GM23248 (cell line): Measurements from ENCODE around the gene LSM12. TPM values are rescaled to one million over a fixed set of nuclear protein-coding genes. Genes with fewer than 3 reads are reported as not detected.

ENCODE experiments used
- DNase-seq: peaks from one replicate; pipeline ENCODE4 v3.0.0-alpha.2; 2015
- H2AFZ ChIP-seq: fragments of 200-600 bp; sonication (generic); 2 replicates; pipeline ENCODE4 v1.6.1; 2016; ENCODE audit warnings: antibody characterized with exemption
- H3F3A ChIP-seq: fragments of 200-600 bp; sonication (generic); 2 replicates; pipeline ENCODE4 v1.6.1; 2016; ENCODE audit warnings: mild to moderate bottlenecking, antibody characterized with exemption, mixed run types; ENCODE audit not compliant: insufficient read depth
- H3K27ac ChIP-seq: fragments of 200-600 bp; sonication (generic); 2 replicates; pipeline ENCODE4 v1.5.1; 2016; ENCODE audit warnings: mild to moderate bottlenecking
- H3K27me3 ChIP-seq: fragments of 200-600 bp; sonication (generic); replicated peaks from 2 replicates; pipeline ENCODE4 v1.6.1; 2016; ENCODE audit warnings: mild to moderate bottlenecking; ENCODE audit not compliant: insufficient read depth
- H3K36me3 ChIP-seq: fragments of 200-600 bp; sonication (generic); 2 replicates; pipeline ENCODE4 v1.6.1; 2016; ENCODE audit warnings: low read depth, mild to moderate bottlenecking
- H3K4me1 ChIP-seq: fragments of 200-600 bp; sonication (generic); 2 replicates; pipeline ENCODE4 v1.6.1; 2016; ENCODE audit warnings: mild to moderate bottlenecking; ENCODE audit not compliant: insufficient read depth
- H3K4me2 ChIP-seq: fragments of 200-600 bp; sonication (generic); one replicate; pipeline ENCODE4 v1.6.1; 2016; ENCODE audit warnings: mild to moderate bottlenecking; ENCODE audit not compliant: unreplicated experiment
- H3K4me3 ChIP-seq: fragments of 200-600 bp; sonication (generic); 2 replicates; pipeline ENCODE4 v1.5.1; 2016; ENCODE audit warnings: mild to moderate bottlenecking
- H3K79me2 ChIP-seq: fragments of 200-600 bp; sonication (generic); 2 replicates; pipeline ENCODE4 v1.6.1; 2016; ENCODE audit warnings: mild to moderate bottlenecking; ENCODE audit not compliant: insufficient read depth
- H3K9ac ChIP-seq: fragments of 200-600 bp; sonication (generic); 2 replicates; pipeline ENCODE4 v1.6.1; 2016; ENCODE audit warnings: mild to moderate bottlenecking
- H3K9me2 ChIP-seq: fragments of 200-600 bp; sonication (generic); 2 replicates; pipeline ENCODE4 v1.6.1; 2016; ENCODE audit warnings: mixed run types, mild to moderate bottlenecking, moderate library complexity; ENCODE audit not compliant: insufficient read depth
- H3K9me3 ChIP-seq: fragments of 200-600 bp; sonication (generic); one replicate; pipeline ENCODE4 v1.6.1; 2017; ENCODE audit warnings: low read depth
- H4K20me1 ChIP-seq: fragments of 200-600 bp; sonication (generic); 2 replicates; pipeline ENCODE4 v1.6.0; 2016; ENCODE audit not compliant: insufficient read depth
- EZH2 ChIP-seq: fragments of 200-600 bp; sonication (generic); IDR thresholded peaks from 2 replicates; pipeline ENCODE4 v1.6.1; 2018; ENCODE audit warnings: antibody characterized with exemption, mild to moderate bottlenecking; ENCODE audit not compliant: insufficient read depth, poor library complexity, severe bottlenecking
- EZH2phosphoT487 ChIP-seq: fragments of 200-600 bp; sonication (generic); IDR thresholded peaks from 2 replicates; pipeline ENCODE4 v1.6.1; 2018; ENCODE audit warnings: antibody characterized with exemption, moderate library complexity, mild to moderate bottlenecking, low read depth; ENCODE audit not compliant: insufficient read depth
- WGBS, 2 experiments: methylation state at CpG; one replicate each; pipeline ENCODE4 v1.1.6; 2015 to 2017; ENCODE audit warnings: low lambda C conversion rate in 2 of 2, low coverage in 1 of 2; ENCODE audit errors: missing lambda C conversion rate in 2 of 2; 5-methylcytosine and 5-hydroxymethylcytosine counted together
- in situ Hi-C: fragments of 300-500 bp; cut with MboI; formaldehyde crosslinking; loops from 2 replicates; pipeline ENCODE4 v1.15.0; 2020
- polyA plus RNA-seq: library from polyadenylated mRNA; unstranded; fragments of >200 nt; fragmentation: Nextera tagmentation; extraction: Ambion mirVana; gene quantifications from 2 replicates; pipeline ENCODE4 v1.2.1, GENCODE V29; 2016
- total RNA-seq: library from RNA; depleted of rRNA; stranded (reverse); fragments of >200 nt; shearing (Covaris generic); gene quantifications from 2 replicates; pipeline ENCODE4 v1.2.3, GENCODE V29; 2014

Gene LSM12
- total and polyA plus RNA-seq, 2 experiments from 2014 or later, result 36.1 to 122 TPM

DNA sequence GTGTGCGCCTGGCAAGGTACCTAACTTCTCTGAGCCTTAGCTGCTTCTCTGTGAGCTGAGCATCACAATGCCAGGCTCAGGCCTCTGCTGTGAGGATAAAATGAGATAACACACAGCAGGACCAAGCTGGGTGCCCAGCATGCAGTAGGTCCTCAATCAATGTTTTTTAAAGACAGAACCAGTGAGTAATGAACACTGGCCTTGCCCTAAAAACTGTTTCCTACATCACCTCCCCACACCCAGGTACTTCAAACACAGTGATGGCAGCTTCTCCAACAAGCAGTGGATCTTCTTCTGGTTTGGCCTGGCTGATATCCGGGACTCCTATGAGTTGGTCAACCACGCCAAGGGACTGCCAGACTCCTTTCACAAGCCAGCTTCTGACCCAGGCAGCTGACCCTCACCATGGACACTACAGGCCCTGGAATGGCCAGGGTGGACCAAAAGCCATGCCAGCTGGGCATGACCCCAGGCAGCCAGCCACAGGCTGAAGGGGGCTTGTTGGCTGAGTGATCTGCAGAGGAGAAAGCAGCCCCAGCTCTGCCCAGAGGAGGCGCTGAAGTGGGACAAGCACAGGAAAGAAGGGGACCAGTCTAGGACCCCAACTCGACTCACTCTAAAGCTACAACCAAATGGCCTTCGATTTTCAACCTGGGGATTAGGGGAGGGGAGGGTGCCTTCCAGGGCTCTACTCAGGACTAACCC lies 58.1 kb downstream of the LSM12 start:
- no peak overlapping the region for H3K27ac ChIP-seq
- no peaks in the 10 kb centered on the region for H4K20me1 ChIP-seq
- peaks cover 6% of the 10 kb centered on the region; the same call in 1 of the 2 replicates for H3K4me1 ChIP-seq
- H3K27me3 ChIP-seq, result no peaks in the 10 kb centered on the region
- H3K79me2 ChIP-seq, result 0 out of 2 replicates have a peak, but pooled peaks cover 5% of the 10 kb centered on the region
- no peaks in the 10 kb centered on the region for H3K9me2 ChIP-seq
- 70 to 74% methylated on average over 6 of the region's 6 CpGs for WGBS, 2 experiments
- H3K4me3 ChIP-seq, result peak overlapping the region; percentile 75
- H3K9me3 ChIP-seq, result no peaks in the 10 kb centered on the region
- DNase-seq, result no peak
- no peak overlapping the region for H2AFZ ChIP-seq
- peak overlapping the region; percentile 72 for H3K4me2 ChIP-seq
- no peaks in the 10 kb centered on the region; the same call in 1 of the 2 replicates for H3F3A ChIP-seq
- H3K36me3 ChIP-seq, result no peaks in the 10 kb centered on the region
- in situ Hi-C loops, result no loop called here
- H3K9ac ChIP-seq, result peak overlapping the region; percentile 76
- TF ChIP-seq EZH2 (no peak), EZH2phosphoT487 (no peak)

DNA sequence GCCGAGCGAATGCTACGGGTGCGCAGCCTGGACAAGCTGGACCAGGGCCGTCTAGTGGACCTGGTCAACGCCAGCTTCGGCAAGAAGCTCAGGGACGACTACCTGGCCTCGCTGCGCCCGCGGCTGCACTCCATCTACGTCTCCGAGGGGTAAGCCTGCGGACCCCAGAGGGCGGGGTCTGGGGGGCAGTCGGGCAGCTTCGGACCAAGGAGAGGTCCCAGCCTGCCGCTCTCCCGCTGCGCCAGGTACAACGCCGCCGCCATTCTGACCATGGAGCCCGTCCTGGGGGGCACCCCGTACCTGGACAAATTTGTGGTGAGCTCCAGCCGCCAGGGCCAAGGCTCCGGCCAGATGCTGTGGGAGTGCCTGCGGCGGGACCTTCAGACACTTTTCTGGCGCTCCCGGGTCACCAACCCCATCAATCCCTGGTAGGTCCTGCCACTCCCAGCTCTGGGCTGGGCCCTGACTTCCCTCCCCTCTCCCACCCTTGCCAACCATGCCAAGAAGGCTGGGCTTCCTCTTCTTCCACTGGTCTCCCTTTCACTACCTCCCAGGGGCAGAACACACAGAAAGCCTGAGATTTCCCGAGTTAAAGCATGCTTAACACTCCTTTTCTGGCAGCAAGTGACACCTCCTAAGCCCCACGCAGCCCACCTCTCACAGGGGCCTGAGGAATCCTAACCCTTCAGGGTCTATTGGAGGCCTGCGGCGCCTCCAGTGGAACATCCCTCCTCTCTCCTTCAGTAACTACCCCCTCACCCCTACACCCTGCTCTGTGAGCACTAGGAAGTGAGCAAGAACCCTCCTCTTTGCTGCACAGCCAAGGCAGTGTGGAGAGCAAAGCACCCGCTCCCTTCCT lies 58.9 kb downstream of the LSM12 start:
- 0 out of 2 replicates have a peak, but pooled peaks cover 5% of the 10 kb centered on the region for H3K79me2 ChIP-seq
- H3K9ac ChIP-seq, result peak overlapping the region; percentile 76
- H3K27me3 ChIP-seq, result no peaks in the 10 kb centered on the region
- H3K4me1 ChIP-seq, result peaks cover 6% of the 10 kb centered on the region; the same call in 1 of the 2 replicates
- H4K20me1 ChIP-seq, result no peaks in the 10 kb centered on the region
- H3K9me3 ChIP-seq, result no peaks in the 10 kb centered on the region
- in situ Hi-C loops, result no loop called here
- 9% methylated on average over 37 of the region's 37 CpGs for WGBS, 2 experiments
- peak; percentile 38 for DNase-seq
- H3K9me2 ChIP-seq, result no peaks in the 10 kb centered on the region
- peak overlapping the region; percentile 72 for H3K4me2 ChIP-seq
- peak overlapping the region; percentile 14; the same call in 1 of the 2 replicates for H3K27ac ChIP-seq
- peak overlapping the region; percentile 72 for H2AFZ ChIP-seq
- H3K4me3 ChIP-seq, result peak overlapping the region; percentile 75
- H3K36me3 ChIP-seq, result no peaks in the 10 kb centered on the region
- TF ChIP-seq EZH2phosphoT487 (no peak), EZH2 (no peak)
- no peaks in the 10 kb centered on the region; the same call in 1 of the 2 replicates for H3F3A ChIP-seq

DNA sequence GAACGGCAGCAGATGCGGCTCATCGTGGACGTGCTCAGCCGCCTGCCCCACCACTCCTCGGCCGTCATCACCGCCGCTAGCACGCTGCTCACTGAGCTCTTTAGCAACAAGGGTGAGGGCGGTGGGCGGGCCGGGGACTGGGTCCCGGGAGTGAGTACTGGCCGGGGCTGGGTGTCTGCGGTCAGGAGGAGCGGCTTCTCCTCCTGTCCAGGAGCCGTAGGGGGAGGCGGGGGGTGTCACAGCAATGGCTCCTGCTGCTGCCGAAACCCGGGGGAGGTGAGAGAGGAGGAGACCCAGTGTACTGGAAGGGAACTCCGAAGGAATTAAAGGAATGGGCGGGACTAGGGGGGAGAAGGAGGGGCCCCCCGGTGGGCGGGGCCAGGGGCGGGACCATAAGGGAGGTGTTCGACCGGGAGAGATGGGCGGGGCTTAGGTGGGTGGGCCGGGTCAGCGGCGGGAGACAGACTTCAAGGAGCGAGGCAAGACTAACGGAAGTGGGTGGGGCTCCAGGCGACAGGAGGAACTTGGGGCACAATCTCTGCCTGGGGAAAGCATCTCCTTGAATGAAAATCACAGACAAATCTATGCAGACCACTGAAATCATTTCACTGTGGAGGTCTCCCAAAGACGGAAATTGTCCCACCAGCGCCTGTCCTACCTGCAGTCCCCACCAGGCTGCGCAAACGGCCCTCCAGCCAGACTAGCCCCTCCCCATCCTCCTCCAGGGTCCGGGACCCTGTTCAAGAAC lies 59.7 kb downstream of the LSM12 start:
- Histone ChIP-seq H3K9me2 (no peaks in the 10 kb centered on the region), H4K20me1 (no peaks in the 10 kb centered on the region), H3F3A (no peaks in the 10 kb centered on the region; the same call in 1 of the 2 replicates), H3K9ac (peak overlapping the region; percentile 76), H3K4me3 (peak overlapping the region; percentile 75), H2AFZ (peak overlapping the region; percentile 72), H3K4me2 (peak overlapping the region; percentile 72), H3K9me3 (no peaks in the 10 kb centered on the region), H3K27ac (peak overlapping the region; percentile 51), H3K36me3 (no peaks in the 10 kb centered on the region), H3K4me1 (peaks cover 10% of the 10 kb centered on the region), H3K27me3 (no peaks in the 10 kb centered on the region), H3K79me2 (0 out of 2 replicates have a peak, but pooled peaks cover 5% of the 10 kb centered on the region)
- TF ChIP-seq EZH2 (no peak), EZH2phosphoT487 (no peak)
- 1 to 3% methylated on average over 19 to 39 of the region's 40 CpGs for WGBS, 2 experiments
- peak; percentile 98 for DNase-seq
- in situ Hi-C loops, result no loop called here

DNA sequence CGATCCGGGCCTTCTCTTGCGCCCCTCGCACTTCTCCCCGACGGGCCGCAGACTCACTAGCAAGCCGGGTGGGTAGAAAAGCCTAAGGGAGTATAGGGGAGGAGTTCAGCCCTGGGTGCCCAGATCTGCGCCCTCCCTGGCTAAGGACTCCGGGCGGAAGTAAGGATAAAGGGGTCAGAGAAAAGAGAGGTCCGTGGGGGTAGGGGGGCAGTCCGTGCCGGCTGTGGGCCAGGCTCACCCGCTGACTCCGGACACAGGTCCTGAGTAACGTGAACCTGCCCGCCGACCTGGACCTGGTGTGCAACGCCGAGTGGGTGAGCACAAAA lies 60.2 kb downstream of the LSM12 start:
- H3K4me1 ChIP-seq, result peaks cover 10% of the 10 kb centered on the region
- in situ Hi-C loops, result no loop called here
- H3K27me3 ChIP-seq, result no peaks in the 10 kb centered on the region
- H4K20me1 ChIP-seq, result no peaks in the 10 kb centered on the region
- peak overlapping the region; percentile 72 for H2AFZ ChIP-seq
- no peak for TF ChIP-seq EZH2phosphoT487
- no peak for TF ChIP-seq EZH2
- peak overlapping the region; percentile 51 for H3K27ac ChIP-seq
- H3K4me3 ChIP-seq, result peak overlapping the region; percentile 75
- H3K9me2 ChIP-seq, result no peaks in the 10 kb centered on the region
- H3K36me3 ChIP-seq, result no peaks in the 10 kb centered on the region
- H3F3A ChIP-seq, result no peaks in the 10 kb centered on the region; the same call in 1 of the 2 replicates
- H3K4me2 ChIP-seq, result peak overlapping the region; percentile 72
- DNase-seq, result no peak
- peak overlapping the region; percentile 76 for H3K9ac ChIP-seq
- WGBS, 2 experiments, result 2 to 8% methylated on average over 16 to 21 of the region's 21 CpGs
- no peaks in the 10 kb centered on the region for H3K9me3 ChIP-seq
- 0 out of 2 replicates have a peak, but pooled peaks cover 5% of the 10 kb centered on the region for H3K79me2 ChIP-seq
